PC-9 (cell line): ENCODE measurements around the gene FOS. TPM values are rescaled to one million over a fixed set of nuclear protein-coding genes. Genes with fewer than 3 reads are reported as not detected.

Experiments used
- BruUV-seq: library from RNA; stranded (reverse); fragments of 400-500 nt; replicated peaks from 2 replicates; lab custom pipeline; 2021; lab: Mats Ljungman, UMichigan
- CTCF ChIA-PET: fragments of 300-600 bp; sonication (Branson Sonifier 250); formaldehyde crosslinking; loops from one replicate; lab custom pipeline; 2022; ENCODE audit warnings: antibody characterized with exemption; lab: Charles Lee
- POLR2A ChIA-PET: fragments of 300-600 bp; sonication (Branson Sonifier 250); formaldehyde crosslinking; loops from one replicate; lab custom pipeline; 2022; ENCODE audit warnings: antibody characterized with exemption; ENCODE audit not compliant: unreplicated experiment; lab: Charles Lee
- DNase-seq, 2 experiments: peaks; one replicate each; pipeline versions ENCODE4 v3.0.0 to v3.0.0-alpha.2; 2015 to 2022; ENCODE audit warnings: mixed read lengths in 1 of 2
- H2AFZ ChIP-seq: fragments of 200-600 bp; sonication (generic); 2 replicates; pipeline ENCODE4 v1.8.1; 2017; ENCODE audit warnings: antibody characterized with exemption
- H3F3A ChIP-seq: fragments of 200-600 bp; sonication (generic); 2 replicates; pipeline ENCODE4 v1.8.1; 2017; ENCODE audit warnings: antibody characterized with exemption, mild to moderate bottlenecking, low read depth; ENCODE audit not compliant: insufficient read depth
- H3K27ac ChIP-seq: fragments of 200-600 bp; sonication (generic); 2 replicates; pipeline ENCODE4 v1.6.1; 2016; ENCODE audit warnings: mixed run types
- H3K27me3 ChIP-seq: fragments of 200-600 bp; sonication (generic); 2 replicates; pipeline ENCODE4 v1.6.1; 2016; ENCODE audit warnings: low read depth, mixed run types; ENCODE audit not compliant: insufficient read depth
- H3K36me3 ChIP-seq: fragments of 200-600 bp; sonication (generic); 2 replicates; pipeline ENCODE4 v1.6.1; 2016; ENCODE audit warnings: low read depth, mixed run types
- H3K4me1 ChIP-seq: fragments of 200-600 bp; sonication (generic); replicated peaks from 2 replicates; pipeline ENCODE4 v1.6.1; 2016; ENCODE audit warnings: mixed run types; ENCODE audit not compliant: insufficient read depth
- H3K4me2 ChIP-seq: fragments of 200-600 bp; sonication (generic); 2 replicates; pipeline ENCODE4 v1.6.1; 2017; ENCODE audit warnings: mixed run types
- H3K4me3 ChIP-seq: fragments of 200-600 bp; sonication (generic); 2 replicates; pipeline ENCODE4 v1.6.1; 2016; ENCODE audit warnings: mixed run types
- H3K79me2 ChIP-seq: fragments of 200-600 bp; sonication (generic); 2 replicates; pipeline ENCODE4 v1.6.1; 2017; ENCODE audit warnings: low read depth, mixed run types
- H3K9me2 ChIP-seq: fragments of 200-600 bp; sonication (generic); 2 replicates; pipeline ENCODE4 v1.8.1; 2017; ENCODE audit warnings: mild to moderate bottlenecking; ENCODE audit not compliant: insufficient read depth
- H3K9me3 ChIP-seq: fragments of 200-600 bp; sonication (generic); 2 replicates; pipeline ENCODE4 v1.8.1; 2016; ENCODE audit warnings: low read depth; ENCODE audit not compliant: insufficient read depth
- H4K20me1 ChIP-seq: fragments of 200-600 bp; sonication (generic); 2 replicates; pipeline ENCODE4 v1.8.1; 2017; ENCODE audit not compliant: insufficient read depth
- EZH2 ChIP-seq: fragments of 200-600 bp; sonication (generic); IDR thresholded peaks from 2 replicates; pipeline ENCODE4 v1.8.0; 2017; ENCODE audit warnings: antibody characterized with exemption, low read depth
- intact Hi-C: fragments of 100-400 bp; cut with micrococcal nuclease; formaldehyde crosslinking; loops from one replicate; pipeline ENCODE4 v1.10.0; 2022; ENCODE audit not compliant: unreplicated experiment
- total RNA-seq: library from RNA; stranded (reverse); gene quantifications from 2 replicates; pipeline ENCODE4 v1.2.3, GENCODE V29; 2021
- TF ChIP-seq, protein P1 (sequence below): fragments of 200-600 bp; sonication (generic); conservative IDR thresholded peaks from 2 replicates; pipeline ENCODE4 v1.6.1; 2017; ENCODE audit warnings: mixed run types, antibody characterized with exemption, mild to moderate bottlenecking, moderate library complexity

The FOS gene
- total RNA-seq, 1 experiment from 2014 or later, result 84.6 TPM

DNA sequence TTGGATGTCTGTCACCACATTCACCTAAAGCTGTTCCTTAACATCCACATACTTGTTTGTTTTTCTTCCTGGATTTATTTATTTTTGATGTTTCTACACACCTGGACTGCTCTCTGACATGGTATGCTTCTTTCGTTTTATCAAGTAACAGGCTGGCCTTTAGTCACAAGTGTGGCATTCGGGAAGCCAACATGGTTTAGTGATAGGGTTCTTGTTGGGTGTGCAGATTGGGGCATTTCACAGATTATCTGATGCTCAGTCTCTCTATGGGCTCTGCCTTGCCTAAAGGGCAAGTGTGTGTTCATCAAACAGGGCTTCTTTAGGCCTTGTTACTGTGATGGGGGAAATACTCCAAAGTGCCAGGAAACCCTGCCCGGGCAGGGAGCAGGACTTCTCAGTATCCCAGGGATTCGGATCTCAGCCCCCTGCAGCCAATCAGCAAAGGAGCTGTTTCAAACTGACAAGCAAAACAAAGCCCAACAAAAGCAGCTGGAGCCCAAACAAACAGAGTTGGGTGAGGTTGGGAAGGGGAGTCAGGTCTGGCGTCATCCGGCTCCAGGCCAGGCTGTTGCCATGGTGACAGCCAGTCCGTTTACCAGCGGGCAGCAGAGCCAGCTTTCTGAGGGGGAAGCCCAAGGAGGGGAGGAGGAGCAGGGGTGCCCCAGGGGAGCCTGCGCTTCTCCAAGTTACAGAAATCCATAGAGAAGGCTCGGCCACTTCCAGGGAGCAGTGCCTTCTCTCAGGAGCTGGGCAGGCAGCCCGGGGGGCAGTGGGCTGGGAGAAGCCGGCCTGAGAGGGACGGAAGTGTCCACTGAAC is 31.9 kb downstream of the FOS start:
- intact Hi-C loops, result loop anchor here (1.0 kb wide), 1 partner anchor 90 kb away; no protein-coding TSS in a partner anchor
- BruUV-seq, result no TSS peak
- Histone ChIP-seq H3K9me3 (no peaks in the 10 kb centered on the region), H3K9me2 (no peaks in the 10 kb centered on the region), H3K4me3 (no peak overlapping the region), H4K20me1 (no peaks in the 10 kb centered on the region), H3K36me3 (no peaks in the 10 kb centered on the region), H3F3A (peaks cover 17% of the 10 kb centered on the region; the same call in 1 of the 2 replicates), H3K79me2 (no peaks in the 10 kb centered on the region), H3K4me1 (peaks cover 25% of the 10 kb centered on the region), H2AFZ (no peak overlapping the region), H3K4me2 (no peak overlapping the region), H3K27ac (no peak overlapping the region), H3K27me3 (no peaks in the 10 kb centered on the region)
- ChIA-PET POLR2A (interaction anchor here (0.6 kb wide), 2 partner anchors 140 to 151 kb away, joined by 3 to 4 read pairs; no protein-coding TSS in a partner anchor), CTCF (interaction anchor here (0.5 to 1.7 kb wide), 10 partner anchors 143 to 480 kb away, joined by 3 to 11 read pairs (median 4); no protein-coding TSS in a partner anchor)
- no peak for TF ChIP-seq EZH2
- TF ChIP-seq, protein P1, sequence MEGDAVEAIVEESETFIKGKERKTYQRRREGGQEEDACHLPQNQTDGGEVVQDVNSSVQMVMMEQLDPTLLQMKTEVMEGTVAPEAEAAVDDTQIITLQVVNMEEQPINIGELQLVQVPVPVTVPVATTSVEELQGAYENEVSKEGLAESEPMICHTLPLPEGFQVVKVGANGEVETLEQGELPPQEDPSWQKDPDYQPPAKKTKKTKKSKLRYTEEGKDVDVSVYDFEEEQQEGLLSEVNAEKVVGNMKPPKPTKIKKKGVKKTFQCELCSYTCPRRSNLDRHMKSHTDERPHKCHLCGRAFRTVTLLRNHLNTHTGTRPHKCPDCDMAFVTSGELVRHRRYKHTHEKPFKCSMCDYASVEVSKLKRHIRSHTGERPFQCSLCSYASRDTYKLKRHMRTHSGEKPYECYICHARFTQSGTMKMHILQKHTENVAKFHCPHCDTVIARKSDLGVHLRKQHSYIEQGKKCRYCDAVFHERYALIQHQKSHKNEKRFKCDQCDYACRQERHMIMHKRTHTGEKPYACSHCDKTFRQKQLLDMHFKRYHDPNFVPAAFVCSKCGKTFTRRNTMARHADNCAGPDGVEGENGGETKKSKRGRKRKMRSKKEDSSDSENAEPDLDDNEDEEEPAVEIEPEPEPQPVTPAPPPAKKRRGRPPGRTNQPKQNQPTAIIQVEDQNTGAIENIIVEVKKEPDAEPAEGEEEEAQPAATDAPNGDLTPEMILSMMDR, result no peak
- peak; percentile 54 to 84 for DNase-seq

DNA sequence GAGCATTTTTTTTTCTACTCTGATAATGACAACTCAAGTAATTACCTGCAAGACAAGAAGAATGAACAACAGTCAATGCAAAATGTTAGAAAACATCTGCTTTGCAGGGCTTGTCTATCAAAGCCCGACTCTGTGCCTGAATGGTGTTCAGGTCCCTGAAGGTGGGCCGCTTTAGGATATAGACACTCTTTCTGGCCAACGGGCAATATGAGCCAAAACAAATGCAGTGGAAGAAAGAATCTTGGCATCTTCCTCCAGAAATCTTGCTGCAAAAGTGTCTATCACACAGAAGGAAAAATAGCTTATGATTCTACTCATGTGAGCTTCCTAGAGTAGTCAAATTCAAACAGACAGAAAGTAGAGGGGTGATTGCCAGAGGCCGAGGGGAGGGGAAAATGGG is 32.7 kb downstream of the FOS start:
- no peak overlapping the region for H3K4me2 ChIP-seq
- no peak overlapping the region for H3K4me3 ChIP-seq

DNA sequence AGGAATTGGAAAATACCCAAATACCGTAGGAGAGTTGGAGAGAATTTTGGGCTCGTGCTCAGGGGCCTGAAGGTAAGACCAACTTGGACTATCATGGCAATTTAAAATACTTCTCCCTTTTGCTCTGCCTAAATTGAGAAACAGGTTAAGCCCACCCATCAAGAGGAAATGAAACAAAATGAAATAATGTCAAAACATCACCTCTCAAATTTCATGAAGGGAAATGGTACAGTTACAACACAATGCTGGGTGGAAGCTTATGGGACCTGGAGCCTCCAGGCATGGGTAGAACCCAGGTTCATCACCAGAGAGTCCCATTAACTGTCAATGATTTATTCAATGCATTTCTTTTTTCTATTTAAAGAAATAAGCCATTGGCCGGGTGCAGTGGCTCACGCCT is 33.7 kb downstream of the FOS start:
- Histone ChIP-seq H3K4me2 (no peak overlapping the region), H3K4me1 (peaks cover 36% of the 10 kb centered on the region), H3K79me2 (no peaks in the 10 kb centered on the region), H3K36me3 (no peaks in the 10 kb centered on the region), H3K4me3 (no peak overlapping the region), H3F3A (peaks cover 23% of the 10 kb centered on the region; the same call in 1 of the 2 replicates), H4K20me1 (no peaks in the 10 kb centered on the region), H3K27me3 (no peaks in the 10 kb centered on the region), H2AFZ (no peak overlapping the region), H3K9me3 (no peaks in the 10 kb centered on the region), H3K27ac (no peak overlapping the region), H3K9me2 (no peaks in the 10 kb centered on the region)
- ChIA-PET POLR2A (interaction anchor here (0.6 kb wide), 2 partner anchors 121 to 154 kb away, joined by 7 to 8 read pairs; no protein-coding TSS in a partner anchor), CTCF (interaction anchor here (0.6 to 1.3 kb wide), 2 partner anchors 207 to 495 kb away, joined by 3 read pairs; no protein-coding TSS in a partner anchor)
- TF ChIP-seq EZH2, result no peak
- TF ChIP-seq, protein P1, result no peak
- BruUV-seq, result no TSS peak
- DNase-seq, result no peak
- intact Hi-C loops, result no loop called here

More for the DNA sequence above, 32.7 kb downstream of the FOS start:
- Histone ChIP-seq H3K9me2 (no peaks in the 10 kb centered on the region), H3K27ac (no peak overlapping the region), H3K4me1 (peaks cover 34% of the 10 kb centered on the region), H3K79me2 (no peaks in the 10 kb centered on the region), H3K9me3 (no peaks in the 10 kb centered on the region), H2AFZ (no peak overlapping the region), H4K20me1 (no peaks in the 10 kb centered on the region), H3F3A (peaks cover 25% of the 10 kb centered on the region; the same call in 1 of the 2 replicates), H3K27me3 (no peaks in the 10 kb centered on the region), H3K36me3 (no peaks in the 10 kb centered on the region)
- DNase-seq, result no peak
- POLR2A ChIA-PET, result interaction anchor here (0.6 to 0.7 kb wide), 2 partner anchors 148 to 1876 kb away, joined by 3 read pairs; no protein-coding TSS in a partner anchor
- no TSS peak for BruUV-seq
- CTCF ChIA-PET, result interaction anchor here (1.3 to 1.7 kb wide), 3 partner anchors 142 to 249 kb away, joined by 3 to 6 read pairs (median 4); no protein-coding TSS in a partner anchor
- no peak for TF ChIP-seq EZH2
- TF ChIP-seq, protein P1, result no peak
- intact Hi-C loops, result no loop called here
